ENCODE measurements around the gene DHX9.

- no peak for TF ChIP-seq CREB1 (IDR thresholded peaks at IDR 0.05; ENCODE audit: low read depth)
- no peak for TF ChIP-seq MAX (IDR thresholded peaks at IDR 0.05)
- TF ChIP-seq TEAD4 (IDR thresholded peaks at IDR 0.05), result no peak
- no peak for TF ChIP-seq EP300 (IDR thresholded peaks at IDR 0.05; ENCODE audit: borderline replicate concordance)
- TF ChIP-seq TAF1 (IDR thresholded peaks at IDR 0.05; ENCODE audit: low read depth), result no peak
- no peak for TF ChIP-seq USF1 (IDR thresholded peaks at IDR 0.05)
- no peak for TF ChIP-seq EGR1 (IDR thresholded peaks at IDR 0.05)
- TF ChIP-seq REST (IDR thresholded peaks at IDR 0.05; ENCODE audit: low read depth), result no peak
- no peak for TF ChIP-seq RAD21 (IDR thresholded peaks at IDR 0.05; ENCODE audit: low read depth)
- no peak for TF ChIP-seq FOXM1 (IDR thresholded peaks at IDR 0.05; ENCODE audit: borderline replicate concordance, low read depth)
- TF ChIP-seq NFIC (IDR thresholded peaks at IDR 0.05), result no peak
- no peak for TF ChIP-seq YY1 (IDR thresholded peaks at IDR 0.05; ENCODE audit: low read depth)
- TF ChIP-seq TCF12 (IDR thresholded peaks at IDR 0.05; ENCODE audit: low read depth), result no peak
- no peak for TF ChIP-seq ZBTB7A (IDR thresholded peaks at IDR 0.05; ENCODE audit: low read depth)
Observed at GRCh38 chr1:182877842-182878241, 38.7 kb downstream of the DHX9 start.

All from Ishikawa (cell line).